CD14-positive monocyte (primary cell): Measurements from ENCODE around the gene UBE2I. TPM values are rescaled to one million over a fixed set of nuclear protein-coding genes. Genes with fewer than 3 reads are reported as not detected.

Experiments
- DNase-seq, 3 donors: peaks; one replicate each; pipeline ENCODE4 v3.0.0-alpha.2; 2011 to 2022
- H2AFZ ChIP-seq: 2 replicates; pipeline ENCODE4 v1.6.0; 2012; ENCODE audit warnings: mild to moderate bottlenecking, low read depth, low read length, inconsistent platforms; ENCODE audit not compliant: insufficient read depth, poor library complexity, severe bottlenecking
- H3K27ac ChIP-seq, 2 donors: 1 replicate in 1 of 2; 2 replicates in 1 of 2; pipeline ENCODE4 v1.5.1; 2012 to 2013; ENCODE audit warnings: low read length in 2 of 2, control low read depth in 1 of 2, inconsistent platforms in 1 of 2, low read depth in 1 of 2, mild to moderate bottlenecking in 1 of 2
- H3K27me3 ChIP-seq, 2 donors: one replicate each; pipeline versions ENCODE4 v1.6.0 to v1.6.1; 2011 to 2013; ENCODE audit warnings: low read length in 2 of 2; ENCODE audit not compliant: control insufficient read depth in 2 of 2, insufficient read depth in 2 of 2
- H3K36me3 ChIP-seq, 2 donors: replicated peaks in 1 of 2; 1 replicate in 1 of 2; 2 replicates in 1 of 2; pipeline versions ENCODE4 v1.5.1 to v1.6.1; 2012 to 2013; ENCODE audit warnings: low read length in 2 of 2, control low read depth in 1 of 2, inconsistent platforms in 1 of 2, mild to moderate bottlenecking in 1 of 2; ENCODE audit not compliant: insufficient read depth in 2 of 2, control insufficient read depth in 1 of 2
- H3K4me1 ChIP-seq, 2 donors: 1 replicate in 1 of 2; 2 replicates in 1 of 2; pipeline versions ENCODE4 v1.5.1 to v1.6.1; 2012 to 2013; ENCODE audit warnings: low read length in 2 of 2, control low read depth in 1 of 2, inconsistent platforms in 1 of 2, mild to moderate bottlenecking in 1 of 2, moderate library complexity in 1 of 2; ENCODE audit not compliant: insufficient read depth in 2 of 2, control insufficient read depth in 1 of 2
- H3K4me2 ChIP-seq: replicated peaks from 2 replicates; pipeline ENCODE3; 2012; ENCODE audit warnings: low read length, moderate library complexity, mild to moderate bottlenecking; ENCODE audit not compliant: poor library complexity, severe bottlenecking; ENCODE audit errors: extremely low read depth
- H3K4me3 ChIP-seq, 3 experiments: fragments of 200-600 bp in 1 of 3; sonication (generic) in 1 of 3; replicated peaks in 1 of 3; 1 replicate in 2 of 3; 2 replicates in 1 of 3; pipeline ENCODE4 v1.5.1; 2011 to 2013; ENCODE audit warnings: low read length in 3 of 3, mild to moderate bottlenecking in 3 of 3, control low read depth in 2 of 3, low read depth in 2 of 3, inconsistent platforms in 1 of 3, moderate library complexity in 1 of 3
- H3K79me2 ChIP-seq: 2 replicates; pipeline ENCODE4 v1.6.0; 2012; ENCODE audit warnings: mild to moderate bottlenecking, control low read depth, inconsistent platforms, low read length, moderate library complexity; ENCODE audit not compliant: insufficient read depth
- H3K9ac ChIP-seq: 2 replicates; pipeline ENCODE4 v1.6.0; 2017; ENCODE audit warnings: low read length, mild to moderate bottlenecking; ENCODE audit not compliant: insufficient read depth, poor library complexity, severe bottlenecking
- H3K9me3 ChIP-seq, 2 donors: replicated peaks in 1 of 2; 1 replicate in 1 of 2; 2 replicates in 1 of 2; pipeline versions ENCODE4 v1.5.1 to v1.6.1; 2012 to 2013; ENCODE audit warnings: low read length in 2 of 2, control low read depth in 1 of 2; ENCODE audit not compliant: control insufficient read depth in 1 of 2, insufficient read depth in 1 of 2
- H4K20me1 ChIP-seq: 2 replicates; pipeline ENCODE4 v1.6.0; 2012; ENCODE audit warnings: mild to moderate bottlenecking, low read length, control low read depth, moderate library complexity; ENCODE audit not compliant: insufficient read depth
- H3K27ac Mint-ChIP-seq, 7 donors: one replicate each; pipeline ENCODE4 v1.8.0; 2020; ENCODE audit warnings: mild to moderate bottlenecking in 7 of 7, mixed read lengths in 7 of 7, moderate library complexity in 6 of 7, inconsistent platforms in 2 of 7
- H3K27me3 Mint-ChIP-seq, 3 donors: one replicate each; pipeline ENCODE4 v1.8.0; 2021 to 2022; ENCODE audit warnings: low read depth in 3 of 3, mild to moderate bottlenecking in 3 of 3, mixed read lengths in 3 of 3, moderate library complexity in 3 of 3, inconsistent platforms in 1 of 3
- H3K36me3 Mint-ChIP-seq, 2 donors: one replicate each; pipeline ENCODE4 v1.8.0; 2020; ENCODE audit warnings: mixed read lengths in 2 of 2, inconsistent platforms in 1 of 2, mild to moderate bottlenecking in 1 of 2
- H3K4me1 Mint-ChIP-seq: one replicate; pipeline ENCODE4 v1.8.0; 2020; ENCODE audit warnings: mild to moderate bottlenecking, mixed read lengths
- H3K4me3 Mint-ChIP-seq, 2 donors: one replicate each; pipeline ENCODE4 v1.8.0; 2020; ENCODE audit warnings: mild to moderate bottlenecking in 2 of 2, mixed read lengths in 2 of 2, moderate library complexity in 1 of 2
- H3K9me3 Mint-ChIP-seq, 7 donors: one replicate each; pipeline ENCODE4 v1.8.0; 2020 to 2022; ENCODE audit warnings: mixed read lengths in 7 of 7, mild to moderate bottlenecking in 6 of 7, moderate library complexity in 6 of 7, inconsistent platforms in 2 of 7
- WGBS: methylation state at CpG from one replicate; pipeline ENCODE4 v1.1.5; 2013; ENCODE audit warnings: missing lambda C conversion rate; ENCODE audit not compliant: insufficient coverage; 5-methylcytosine and 5-hydroxymethylcytosine counted together
- intact Hi-C, 2 donors: fragments of 100-400 bp; cut with micrococcal nuclease; formaldehyde crosslinking; loops; one replicate each; pipeline versions ENCODE4 v1.15.0 to v1.15.1; 2023
- polyA plus RNA-seq, 3 donors: library from polyadenylated mRNA; depleted of rRNA in 1 of 3; unstranded in 2 of 3; stranded (reverse) in 1 of 3; fragments of 300-500 nt in 2 of 3; fragments of >200 nt in 1 of 3; fragmentation: Illumina TruSeq in 2 of 3; gene quantifications; 1 replicate in 2 of 3; 2 replicates in 1 of 3; pipeline ENCODE4 v1.2.3, GENCODE V29; 2012 to 2021
- TF ChIP-seq, protein P1 (sequence below): fragments of 200-600 bp; IDR thresholded peaks from one replicate; pipeline ENCODE4 v1.8.0; 2022; ENCODE audit warnings: antibody characterized with exemption, mild to moderate bottlenecking

UBE2I gene
- polyA plus RNA-seq, 3 donors = 76.8 to 112 (median 88.8) TPM

DNA sequence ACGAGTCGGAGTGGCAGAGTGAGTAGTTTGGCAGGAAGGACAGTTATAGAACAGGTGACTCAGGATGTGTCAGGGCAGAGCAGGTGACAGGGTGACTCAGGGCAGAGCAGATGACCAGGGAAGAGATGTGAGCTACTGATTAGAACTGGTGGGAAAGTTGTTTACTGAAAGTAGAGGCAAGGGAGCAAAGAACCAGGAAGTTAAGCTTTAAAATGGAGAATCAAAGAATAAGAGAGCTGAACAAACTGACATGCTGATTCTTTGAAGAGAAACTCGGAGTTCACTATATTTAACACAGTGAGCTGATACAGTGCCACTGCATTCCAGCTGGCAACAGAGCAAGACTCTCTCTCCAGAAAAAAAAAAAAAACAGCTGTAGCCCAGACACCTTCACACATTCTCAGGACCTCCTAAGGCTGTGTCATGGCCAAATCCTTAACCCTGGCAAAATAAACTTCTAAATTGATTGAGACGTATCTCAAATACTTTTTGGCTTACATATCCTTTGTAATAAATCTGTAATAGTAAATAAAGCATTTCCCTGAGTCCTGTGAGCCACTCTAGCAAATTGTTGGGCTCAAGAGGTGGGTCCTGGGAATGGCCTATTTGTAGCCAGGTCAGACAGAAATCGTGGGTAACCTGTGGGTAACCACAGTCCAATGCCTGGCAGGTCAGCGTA lies 12.3 kb upstream of the UBE2I start:
- Histone ChIP-seq H3K79me2 (no peaks in the 10 kb centered on the region), H3K4me3 (no peak overlapping the region), H3K27ac (no peak overlapping the region), H3K4me2 (no peak overlapping the region), H3K36me3 (no peaks in the 10 kb centered on the region), H2AFZ (no peak overlapping the region), H3K4me1 (peaks cover 7% of the 10 kb centered on the region in 2 donors), H3K9ac (no peak overlapping the region), H4K20me1 (no peaks in the 10 kb centered on the region), H3K9me3 (no peaks in the 10 kb centered on the region), H3K27me3 (peaks cover 0 to 14% of the 10 kb centered on the region in 2 donors)
- peaks cover 8% of the 10 kb centered on the region for H3K4me1 Mint-ChIP-seq
- H3K4me3 Mint-ChIP-seq = no peak overlapping the region
- WGBS = 42% methylated on average over 4 of the region's 6 CpGs
- TF ChIP-seq, protein P1, sequence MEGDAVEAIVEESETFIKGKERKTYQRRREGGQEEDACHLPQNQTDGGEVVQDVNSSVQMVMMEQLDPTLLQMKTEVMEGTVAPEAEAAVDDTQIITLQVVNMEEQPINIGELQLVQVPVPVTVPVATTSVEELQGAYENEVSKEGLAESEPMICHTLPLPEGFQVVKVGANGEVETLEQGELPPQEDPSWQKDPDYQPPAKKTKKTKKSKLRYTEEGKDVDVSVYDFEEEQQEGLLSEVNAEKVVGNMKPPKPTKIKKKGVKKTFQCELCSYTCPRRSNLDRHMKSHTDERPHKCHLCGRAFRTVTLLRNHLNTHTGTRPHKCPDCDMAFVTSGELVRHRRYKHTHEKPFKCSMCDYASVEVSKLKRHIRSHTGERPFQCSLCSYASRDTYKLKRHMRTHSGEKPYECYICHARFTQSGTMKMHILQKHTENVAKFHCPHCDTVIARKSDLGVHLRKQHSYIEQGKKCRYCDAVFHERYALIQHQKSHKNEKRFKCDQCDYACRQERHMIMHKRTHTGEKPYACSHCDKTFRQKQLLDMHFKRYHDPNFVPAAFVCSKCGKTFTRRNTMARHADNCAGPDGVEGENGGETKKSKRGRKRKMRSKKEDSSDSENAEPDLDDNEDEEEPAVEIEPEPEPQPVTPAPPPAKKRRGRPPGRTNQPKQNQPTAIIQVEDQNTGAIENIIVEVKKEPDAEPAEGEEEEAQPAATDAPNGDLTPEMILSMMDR = no peak
- DNase-seq = peak in 1 of 3 donors; percentile 53
- H3K27me3 Mint-ChIP-seq = peaks cover 19 to 47% (median 23%) of the 10 kb centered on the region in 3 donors
- H3K9me3 Mint-ChIP-seq = peaks cover 0 to 2% (median 0%) of the 10 kb centered on the region in 7 donors
- H3K36me3 Mint-ChIP-seq = no peaks in the 10 kb centered on the region
- H3K27ac Mint-ChIP-seq = no peak overlapping the region
- intact Hi-C loops = no loop called here

DNA sequence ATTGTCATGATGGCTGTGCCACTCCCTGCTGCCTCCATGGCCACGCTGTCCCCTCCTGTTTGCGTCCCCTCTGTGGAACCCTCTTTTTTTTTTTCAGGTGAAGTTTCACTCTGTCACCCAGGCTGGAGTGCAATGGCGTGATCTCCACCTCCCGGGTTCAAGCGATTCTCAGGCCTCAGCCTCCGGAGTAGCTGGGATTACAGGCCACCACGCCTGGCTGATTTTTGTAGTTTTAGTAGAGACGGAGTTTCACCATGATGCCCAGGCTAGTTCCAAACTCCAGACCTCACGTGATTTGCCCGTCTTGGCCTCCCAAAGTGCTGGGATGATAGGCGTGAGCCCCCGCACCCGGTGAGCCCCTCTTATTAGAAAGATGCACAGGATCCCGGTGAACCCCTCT lies 11.0 kb upstream of the UBE2I start:
- Mint-ChIP-seq H3K27ac (no peak overlapping the region), H3K27me3 (peaks cover 18 to 38% (median 26%) of the 10 kb centered on the region in 3 donors), H3K36me3 (no peaks in the 10 kb centered on the region), H3K9me3 (peaks cover 0 to 2% (median 0%) of the 10 kb centered on the region in 7 donors), H3K4me3 (no peak overlapping the region), H3K4me1 (peaks cover 10% of the 10 kb centered on the region)
- no peaks in the 10 kb centered on the region for H3K79me2 ChIP-seq
- H3K9ac ChIP-seq = no peak overlapping the region
- H3K9me3 ChIP-seq = no peaks in the 10 kb centered on the region
- TF ChIP-seq, protein P1 = no peak
- no peaks in the 10 kb centered on the region for H3K36me3 ChIP-seq
- no peak overlapping the region for H2AFZ ChIP-seq
- H3K4me3 ChIP-seq = no peak overlapping the region
- peaks cover 0 to 11% of the 10 kb centered on the region in 2 donors for H3K27me3 ChIP-seq
- H4K20me1 ChIP-seq = no peaks in the 10 kb centered on the region
- no peak for DNase-seq
- peaks cover 7% of the 10 kb centered on the region in 2 donors for H3K4me1 ChIP-seq
- WGBS = 95% methylated on average over 10 of the region's 14 CpGs
- intact Hi-C loops = no loop called here
- no peak overlapping the region for H3K4me2 ChIP-seq
- H3K27ac ChIP-seq = no peak overlapping the region
